H1 (cell line): ENCODE data around the gene BCAR3.

Experiments
- EP300 ChIP-seq, 2 experiments: IDR thresholded peaks; 1 replicate in 1 of 2; 2 replicates in 1 of 2; pipeline ENCODE4 v1.6.1; 2011 to 2012; ENCODE audit warnings: low read depth in 2 of 2, low read length in 2 of 2, mild to moderate bottlenecking in 2 of 2, borderline replicate concordance in 1 of 2, inconsistent platforms in 1 of 2, moderate library complexity in 1 of 2
- HDAC2 ChIP-seq, 2 experiments: fragments of 300-600 bp in 1 of 2; sonication (generic) in 1 of 2; IDR thresholded peaks; 2 replicates each; pipeline ENCODE4 v1.6.1; 2011 to 2012; ENCODE audit warnings: low read depth in 2 of 2, low read length in 2 of 2, mild to moderate bottlenecking in 2 of 2, moderate library complexity in 2 of 2, borderline replicate concordance in 1 of 2, inconsistent platforms in 1 of 2
- MAFK ChIP-seq: IDR thresholded peaks from 2 replicates; pipeline ENCODE4 v1.6.1; 2012; ENCODE audit warnings: low read depth, mild to moderate bottlenecking, improper control_type of control experiment, low read length
- RXRA ChIP-seq: IDR thresholded peaks from 2 replicates; pipeline ENCODE4 v1.6.1; 2011; ENCODE audit warnings: low read depth, mild to moderate bottlenecking, low read length, moderate library complexity; ENCODE audit not compliant: insufficient read depth
- TAF1 ChIP-seq: IDR thresholded peaks from 2 replicates; pipeline ENCODE4 v1.6.1; 2011; ENCODE audit warnings: mild to moderate bottlenecking, low read depth, low read length
- TF ChIP-seq, protein P1 (sequence below), 3 experiments: IDR thresholded peaks; 1 replicate in 2 of 3; 2 replicates in 1 of 3; pipeline versions ENCODE4 v1.5.1 to v1.6.1; 2011; ENCODE audit warnings: low read length in 3 of 3, mild to moderate bottlenecking in 3 of 3, inconsistent platforms in 2 of 3, low read depth in 1 of 3, moderate library complexity in 1 of 3; ENCODE audit not compliant: insufficient read depth in 1 of 3; ENCODE audit errors: control extremely low read depth in 1 of 3

DNA sequence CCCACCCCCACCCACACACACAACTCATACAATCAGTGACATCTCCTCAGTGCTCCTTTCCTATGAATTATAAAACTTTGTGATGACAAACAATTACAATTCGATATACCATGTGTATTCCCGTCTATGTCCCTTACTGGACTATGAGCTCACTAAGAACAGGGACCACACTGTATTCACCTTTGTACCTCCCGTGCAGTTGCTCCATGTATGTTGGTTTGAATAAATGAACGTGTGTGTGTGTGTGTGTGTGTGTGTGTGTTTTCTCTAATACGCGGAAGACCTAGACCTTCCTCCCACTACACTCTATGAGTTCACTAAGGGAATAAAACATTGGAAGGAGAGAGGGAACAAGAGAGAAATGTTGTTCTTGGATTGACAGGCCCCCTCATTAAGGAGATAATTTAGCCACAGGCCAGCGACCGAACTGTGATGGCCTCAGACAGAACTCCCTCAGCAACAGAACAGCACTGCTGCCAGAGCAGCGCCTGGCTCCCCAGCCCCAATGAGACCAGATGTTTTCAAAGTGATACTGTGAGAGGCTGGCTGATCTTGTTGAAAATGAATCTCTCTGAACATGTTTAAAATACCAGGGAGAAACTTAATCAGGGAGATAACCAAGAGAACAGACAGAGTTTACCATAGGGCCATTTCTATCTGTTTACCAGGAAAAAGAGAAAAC is 21.7 kb downstream of the BCAR3 start:
- no peak for TF ChIP-seq TAF1
- TF ChIP-seq, protein P1, sequence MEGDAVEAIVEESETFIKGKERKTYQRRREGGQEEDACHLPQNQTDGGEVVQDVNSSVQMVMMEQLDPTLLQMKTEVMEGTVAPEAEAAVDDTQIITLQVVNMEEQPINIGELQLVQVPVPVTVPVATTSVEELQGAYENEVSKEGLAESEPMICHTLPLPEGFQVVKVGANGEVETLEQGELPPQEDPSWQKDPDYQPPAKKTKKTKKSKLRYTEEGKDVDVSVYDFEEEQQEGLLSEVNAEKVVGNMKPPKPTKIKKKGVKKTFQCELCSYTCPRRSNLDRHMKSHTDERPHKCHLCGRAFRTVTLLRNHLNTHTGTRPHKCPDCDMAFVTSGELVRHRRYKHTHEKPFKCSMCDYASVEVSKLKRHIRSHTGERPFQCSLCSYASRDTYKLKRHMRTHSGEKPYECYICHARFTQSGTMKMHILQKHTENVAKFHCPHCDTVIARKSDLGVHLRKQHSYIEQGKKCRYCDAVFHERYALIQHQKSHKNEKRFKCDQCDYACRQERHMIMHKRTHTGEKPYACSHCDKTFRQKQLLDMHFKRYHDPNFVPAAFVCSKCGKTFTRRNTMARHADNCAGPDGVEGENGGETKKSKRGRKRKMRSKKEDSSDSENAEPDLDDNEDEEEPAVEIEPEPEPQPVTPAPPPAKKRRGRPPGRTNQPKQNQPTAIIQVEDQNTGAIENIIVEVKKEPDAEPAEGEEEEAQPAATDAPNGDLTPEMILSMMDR (IDR thresholded peaks at IDR 0.05; ENCODE audit: control extremely low read depth in 1 of 3, insufficient read depth in 1 of 3, low read depth in 1 of 3, low read length in 3 of 3): no peak
- TF ChIP-seq MAFK: no peak
- no peak for TF ChIP-seq EP300 (IDR thresholded peaks at IDR 0.05; ENCODE audit: borderline replicate concordance in 1 of 2, low read depth in 2 of 2, low read length in 2 of 2)
- TF ChIP-seq RXRA: no peak
- no peak for TF ChIP-seq HDAC2 (IDR thresholded peaks at IDR 0.05; ENCODE audit: borderline replicate concordance in 1 of 2, low read depth in 2 of 2, low read length in 2 of 2)
